HCT116 (cell line): Measurements from ENCODE around the gene RGL2. TPM values are rescaled to one million over a fixed set of nuclear protein-coding genes. Genes with fewer than 3 reads are reported as not detected.
A peak's percentile ranks its signal among the peaks of the same experiment; 100 is the strongest.

ENCODE experiments used
- ATAC-seq: fragments of 200-7000 bp; cut with Tn5 transposase; 2 replicates; pipeline ENCODE4 v1.9.1; 2020; ENCODE audit warnings: mild to moderate bottlenecking, moderate library complexity
- BruUV-seq: library from RNA; stranded (reverse); fragments of 400-500 nt; replicated peaks from 2 replicates; lab custom pipeline; 2021; lab: Mats Ljungman, UMichigan
- CTCF ChIA-PET: fragments of 300-600 bp; sonication (Branson Sonifier 250); formaldehyde crosslinking; loops from one replicate; lab custom pipeline; 2021; ENCODE audit warnings: antibody characterized with exemption; lab: Charles Lee
- POLR2A ChIA-PET: fragments of 300-600, 350-600 bp; sonication (Branson Sonifier 250); formaldehyde crosslinking; loops from one replicate; lab custom pipeline; 2021; ENCODE audit warnings: antibody characterized with exemption; lab: Charles Lee
- RAD21 ChIA-PET, 2 experiments: fragments of 300-600 bp; sonication (Branson Sonifier 250); formaldehyde crosslinking; loops; one replicate each; lab custom pipeline; 2023; ENCODE audit warnings: low total read pairs in 2 of 2; ENCODE audit not compliant: uncharacterized antibody in 2 of 2, unreplicated experiment in 2 of 2, low non-redundant PET in 1 of 2; lab: Charles Lee
- DNase-seq: peaks from one replicate; pipeline ENCODE4 v3.0.0-alpha.2; 2010; ENCODE audit warnings: low read depth, low spot score
- H2AFZ ChIP-seq: fragments of 200-600 bp; shearing (Covaris generic), sonication (generic); 2 replicates; pipeline ENCODE4 v1.6.1; 2017; ENCODE audit warnings: low read depth, mixed run types, mixed read lengths, antibody characterized with exemption, low read length; ENCODE audit not compliant: poor library complexity, severe bottlenecking
- H3K27ac ChIP-seq: 2 replicates; pipeline ENCODE4 v1.5.1; 2012; ENCODE audit warnings: low read depth, low read length
- H3K27me3 ChIP-seq: fragments of 200-600 bp; sonication (generic); 2 replicates; pipeline ENCODE4 v1.6.1; 2016; ENCODE audit warnings: mixed run types, low read length, mixed read lengths; ENCODE audit not compliant: insufficient read depth
- H3K36me3 ChIP-seq, 2 experiments: fragments of 200-500 bp in 1 of 2; fragments of 200-600 bp in 1 of 2; sonication (Bioruptor generic) in 1 of 2; sonication (generic) in 1 of 2; 2 replicates each; pipeline versions ENCODE4 v1.5.1 to v1.6.1; 2014 to 2016; ENCODE audit warnings: low read length in 2 of 2, inconsistent platforms in 1 of 2, mixed read lengths in 1 of 2, mixed run types in 1 of 2; ENCODE audit not compliant: insufficient read depth in 2 of 2, control insufficient read depth in 1 of 2
- H3K4me1 ChIP-seq, 2 experiments: fragments of 200-600 bp in 1 of 2; sonication (generic) in 1 of 2; 2 replicates each; pipeline versions ENCODE4 v1.5.1 to v1.6.1; 2012 to 2017; ENCODE audit warnings: low read length in 2 of 2, inconsistent platforms in 1 of 2, mild to moderate bottlenecking in 1 of 2, mixed read lengths in 1 of 2, mixed run types in 1 of 2, moderate library complexity in 1 of 2; ENCODE audit not compliant: insufficient read depth in 2 of 2, control insufficient read depth in 1 of 2
- H3K4me2 ChIP-seq: fragments of 200-600 bp; sonication (generic); 2 replicates; pipeline ENCODE4 v1.6.1; 2017; ENCODE audit warnings: mixed run types, low read length, mixed read lengths
- H3K4me3 ChIP-seq, 2 experiments: fragments of 200-600 bp in 1 of 2; sonication (generic) in 1 of 2; replicated peaks in 1 of 2; 2 replicates each; pipeline ENCODE4 v1.5.1; 2011 to 2016; ENCODE audit warnings: low read length in 2 of 2, control low read depth in 1 of 2, low read depth in 1 of 2, mild to moderate bottlenecking in 1 of 2, mixed read lengths in 1 of 2, mixed run types in 1 of 2
- H3K79me2 ChIP-seq: fragments of 200-600 bp; sonication (generic); 2 replicates; pipeline ENCODE4 v1.6.1; 2017; ENCODE audit warnings: mild to moderate bottlenecking, mixed run types, low read length, moderate library complexity, mixed read lengths; ENCODE audit not compliant: insufficient read depth
- H3K9ac ChIP-seq: fragments of 200-600 bp; sonication (generic); 2 replicates; pipeline ENCODE4 v1.6.1; 2016; ENCODE audit warnings: low read length, mixed read lengths
- H3K9me2 ChIP-seq: fragments of 200-600 bp; sonication (generic), shearing (Covaris generic); 2 replicates; pipeline ENCODE4 v1.6.1; 2017; ENCODE audit warnings: mixed run types, mild to moderate bottlenecking, moderate library complexity; ENCODE audit not compliant: insufficient read depth
- H3K9me3 ChIP-seq, 2 experiments: fragments of 200-500 bp in 1 of 2; fragments of 200-600 bp in 1 of 2; sonication (Bioruptor generic) in 1 of 2; sonication (generic) in 1 of 2; 2 replicates each; pipeline ENCODE4 v1.6.1; 2014 to 2017; ENCODE audit warnings: low read length in 2 of 2, mixed read lengths in 2 of 2, inconsistent platforms in 1 of 2, low read depth in 1 of 2, mild to moderate bottlenecking in 1 of 2, mixed run types in 1 of 2, moderate library complexity in 1 of 2; ENCODE audit not compliant: control insufficient read depth in 1 of 2, insufficient read depth in 1 of 2
- H4K20me1 ChIP-seq: fragments of 200-600 bp; sonication (generic), shearing (Covaris generic); 2 replicates; pipeline ENCODE4 v1.6.1; 2017; ENCODE audit warnings: mixed run types, mild to moderate bottlenecking, moderate library complexity; ENCODE audit not compliant: insufficient read depth
- ATF3 ChIP-seq: IDR thresholded peaks from 2 replicates; pipeline ENCODE4 v1.6.1; 2012
- CBX3 ChIP-seq: IDR thresholded peaks from 2 replicates; pipeline ENCODE4 v1.6.1; 2012; ENCODE audit warnings: low read depth
- CEBPB ChIP-seq: IDR thresholded peaks from 2 replicates; pipeline ENCODE4 v1.6.1; 2012; ENCODE audit warnings: low read depth
- EGR1 ChIP-seq: IDR thresholded peaks from 2 replicates; pipeline ENCODE4 v1.6.1; 2012; ENCODE audit warnings: low read depth
- ELF1 ChIP-seq: IDR thresholded peaks from 2 replicates; pipeline ENCODE4 v1.6.1; 2012; ENCODE audit warnings: low read depth, borderline replicate concordance
- EZH2phosphoT487 ChIP-seq: fragments of 200-600 bp; IDR thresholded peaks from 2 replicates; pipeline ENCODE4 v1.6.1; 2018; ENCODE audit warnings: antibody characterized with exemption, borderline replicate concordance
- FOSL1 ChIP-seq: IDR thresholded peaks from 2 replicates; pipeline ENCODE4 v1.6.1; 2012; ENCODE audit warnings: low read depth
- JUND ChIP-seq: IDR thresholded peaks from 2 replicates; pipeline ENCODE4 v1.6.1; 2012
- MAX ChIP-seq: IDR thresholded peaks from 2 replicates; pipeline ENCODE4 v1.6.1; 2012
- POLR2A ChIP-seq: IDR thresholded peaks from 2 replicates; pipeline ENCODE4 v1.7.0; 2011; ENCODE audit warnings: borderline replicate concordance; ENCODE audit not compliant: insufficient read depth, insufficient read length; ENCODE audit errors: extremely low read depth
- POLR2AphosphoS5 ChIP-seq: IDR thresholded peaks from 2 replicates; pipeline ENCODE4 v1.6.1; 2011; ENCODE audit warnings: mild to moderate bottlenecking, low read depth, low read length, moderate library complexity
- RAD21 ChIP-seq: IDR thresholded peaks from 2 replicates; pipeline ENCODE4 v1.6.1; 2012; ENCODE audit warnings: low read depth, mild to moderate bottlenecking
- SIN3A ChIP-seq: IDR thresholded peaks from 2 replicates; pipeline ENCODE4 v1.6.1; 2012; ENCODE audit warnings: low read depth
- SP1 ChIP-seq: IDR thresholded peaks from 2 replicates; pipeline ENCODE4 v1.6.1; 2012; ENCODE audit warnings: low read depth
- SRF ChIP-seq: IDR thresholded peaks from 2 replicates; pipeline ENCODE4 v1.6.1; 2012; ENCODE audit warnings: low read depth
- TCF7L2 ChIP-seq: IDR thresholded peaks from 2 replicates; pipeline ENCODE4 v1.7.0; 2011; ENCODE audit warnings: borderline replicate concordance, inconsistent platforms; ENCODE audit not compliant: insufficient read depth, insufficient read length; ENCODE audit errors: extremely low read depth
- YY1 ChIP-seq: IDR thresholded peaks from 2 replicates; pipeline ENCODE4 v1.6.1; 2011; ENCODE audit warnings: low read length, low read depth, moderate library complexity, mild to moderate bottlenecking; ENCODE audit not compliant: insufficient replicate concordance; ENCODE audit errors: extremely low read depth
- ZBTB33 ChIP-seq: IDR thresholded peaks from 2 replicates; pipeline ENCODE4 v1.6.1; 2011; ENCODE audit warnings: mild to moderate bottlenecking, low read length, moderate library complexity; ENCODE audit not compliant: insufficient replicate concordance; ENCODE audit errors: extremely low read depth
- ZFX ChIP-seq: fragments of 450-650 bp; IDR thresholded peaks from 2 replicates; pipeline ENCODE4 v1.6.1; 2017
- ZNF274 ChIP-seq: fragments of 200-500 bp; sonication (Bioruptor generic); IDR thresholded peaks from 2 replicates; pipeline ENCODE4 v1.6.1; 2014; ENCODE audit warnings: mild to moderate bottlenecking, low read depth, low read length, inconsistent platforms
- intact Hi-C: fragments of 100-400 bp; cut with micrococcal nuclease; formaldehyde crosslinking; loops from 2 replicates; pipeline ENCODE4 v1.10.0; 2022
- total RNA-seq: library from RNA; stranded (reverse); gene quantifications from one replicate; pipeline ENCODE4 v1.2.1, GENCODE V29; 2021; ENCODE audit not compliant: unreplicated experiment

The RGL2 gene
- total RNA-seq, 1 experiment from 2014 or later: 53.4 TPM

DNA sequence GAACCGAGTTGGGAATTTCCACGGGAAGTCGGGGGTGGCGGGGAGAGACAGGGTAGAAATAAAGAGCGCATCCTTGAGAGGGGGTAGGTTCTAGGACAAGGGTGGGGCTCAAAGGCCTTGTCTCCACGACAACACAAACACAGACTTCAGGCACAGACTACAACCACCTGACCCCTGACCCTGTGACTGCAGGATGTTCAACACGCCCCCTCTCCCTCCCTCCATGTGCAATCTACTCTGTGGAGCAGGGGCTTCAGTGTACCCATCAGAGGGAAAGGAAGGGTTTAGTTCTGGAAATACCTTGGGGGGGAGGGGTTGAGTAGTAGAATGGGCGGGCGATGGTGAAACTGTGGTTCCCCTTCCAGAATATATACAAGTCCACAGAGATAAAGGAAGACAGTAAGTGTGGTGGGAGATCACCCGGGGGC lies 15.8 kb upstream of the RGL2 start (continued):
- TF ChIP-seq MAX: no peak

DNA sequence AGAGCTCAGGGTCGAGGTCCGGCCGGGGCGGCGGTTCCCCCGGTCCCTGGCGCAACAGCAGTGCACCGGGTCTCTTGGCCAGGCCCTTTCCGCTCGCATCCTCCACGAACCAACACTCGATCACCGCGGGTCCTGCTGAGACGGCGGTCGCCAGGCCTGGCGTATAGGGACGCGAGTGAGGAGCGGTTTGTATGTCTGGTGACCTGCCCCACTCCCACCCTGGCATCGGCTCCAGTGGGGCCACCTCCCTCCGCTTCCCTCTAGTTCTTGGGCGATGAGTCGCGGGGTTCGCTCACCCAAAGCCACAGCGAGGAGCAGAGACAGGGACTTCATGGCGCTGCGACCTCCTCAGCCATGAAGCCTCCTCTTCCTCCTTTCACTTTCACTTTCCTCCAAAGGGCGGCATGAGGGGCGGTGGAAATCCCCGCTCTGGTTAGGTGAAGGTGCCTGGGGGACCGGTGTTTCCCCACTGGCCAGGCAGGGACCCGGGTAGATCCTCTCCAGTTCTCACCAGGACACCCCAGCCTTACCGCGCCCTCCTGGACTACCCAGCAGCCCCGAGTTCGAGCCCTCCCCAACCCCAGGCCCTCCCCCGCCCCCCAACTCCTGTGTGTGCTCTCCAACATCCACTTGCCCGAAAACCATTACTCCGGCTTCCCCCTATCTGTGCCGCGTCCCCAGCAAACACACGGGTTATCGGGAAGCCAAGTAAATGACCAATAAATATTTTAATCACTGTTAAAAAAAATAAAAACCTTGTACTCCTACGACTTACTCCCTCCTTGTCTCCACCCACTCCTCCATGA lies 15.2 kb upstream of the RGL2 start, which contains the start of gene TAPBP:
Gene TAPBP, minus strand, starts transcription at position 370 of the 806 bp plus-strand sequence. Its CDS starts 37 bp downstream, at position 333.
- peak within 1 kb of the TSS; percentile 93 for H2AFZ ChIP-seq
- RAD21 ChIA-PET: no interaction called here
- intact Hi-C loops: loop anchor here (2.0 kb wide), 1 partner anchor 15 kb away; the partner anchor contains the start of gene RGL2
- H3K27me3 ChIP-seq: no peaks in the 10 kb centered on the region
- peak within 1 kb of the TSS; percentile 92 for H3K9ac ChIP-seq
- H3K9me2 ChIP-seq: no peaks in the 10 kb centered on the region
- CTCF ChIA-PET: no interaction called here
- TSS peak; percentile 61 for BruUV-seq
- H4K20me1 ChIP-seq: no peaks in the 10 kb centered on the region
- H3K36me3 ChIP-seq: peaks cover 4 to 7% of the 10 kb centered on the region in 2 experiments; a peak in 3 of 4 replicates
- TF ChIP-seq EGR1: no peak
- TF ChIP-seq CBX3: no peak
- peak; percentile 53 for TF ChIP-seq POLR2AphosphoS5
- no peak for TF ChIP-seq YY1
- TF ChIP-seq SIN3A: no peak
- TF ChIP-seq ZBTB33: no peak
- no peak for TF ChIP-seq MAX
- TF ChIP-seq ZFX: peak; percentile 56; the same call in 1 of the 2 replicates
- no peak for TF ChIP-seq SP1
- TF ChIP-seq RAD21: no peak
- no peak for TF ChIP-seq EZH2phosphoT487
- TF ChIP-seq ATF3: no peak
- TF ChIP-seq POLR2A: peak; percentile 49
- TF ChIP-seq FOSL1: no peak
- no peak for TF ChIP-seq ELF1
- TF ChIP-seq TCF7L2: no peak
- no peak for TF ChIP-seq CEBPB
- no peak for TF ChIP-seq JUND
- no peak for TF ChIP-seq SRF
- no peak for TF ChIP-seq ZNF274
- no peaks in the 10 kb centered on the region for H3K9me3 ChIP-seq
- H3K79me2 ChIP-seq: peaks cover 27% of the 10 kb centered on the region
- ATAC-seq (peak; percentile 24), DNase-seq (no peak)
- peaks cover 33 to 45% of the 10 kb centered on the region in 2 experiments for H3K4me1 ChIP-seq
- peak within 1 kb of the TSS; percentile 89 for H3K27ac ChIP-seq
- POLR2A ChIA-PET: no interaction called here
- H3K4me3 ChIP-seq: peak within 1 kb of the TSS; percentile 78 to 91
- H3K4me2 ChIP-seq: peak within 1 kb of the TSS; percentile 95
